IMR-90 (cell line): ENCODE results near the gene LSM12. TPM values are rescaled to one million over a fixed set of nuclear protein-coding genes. Genes with fewer than 3 reads are reported as not detected.
A peak's percentile ranks its signal among the peaks of the same experiment; 100 is the strongest.

Source experiments
- ATAC-seq: fragments of 200-7000 bp; cut with Tn5 transposase; 2 replicates; pipeline ENCODE4 v1.9.1; 2020; ENCODE audit warnings: low read depth, mild to moderate bottlenecking, moderate library complexity
- BruUV-seq: library from RNA; stranded (reverse); fragments of 400-500 nt; replicated peaks from 2 replicates; lab custom pipeline; 2021; lab: Mats Ljungman, UMichigan
- CTCF ChIA-PET: fragments of 300-600 bp; formaldehyde crosslinking; extraction: SDS; loops from one replicate; lab custom pipeline; 2021; ENCODE audit warnings: antibody characterized with exemption; lab: Yijun Ruan, JAX
- POLR2A ChIA-PET: fragments of 300-600 bp; sonication (Branson Sonifier 250); formaldehyde crosslinking; loops from one replicate; lab custom pipeline; 2022; ENCODE audit warnings: antibody characterized with exemption; ENCODE audit not compliant: unreplicated experiment; lab: Charles Lee
- DNase-seq: peaks from one replicate; pipeline ENCODE4 v3.0.0; 2013
- H2AFZ ChIP-seq: replicated peaks from 2 replicates; pipeline ENCODE3; 2013; ENCODE audit warnings: low read length, mild to moderate bottlenecking; ENCODE audit not compliant: poor library complexity
- H2AK5ac ChIP-seq: 2 replicates; pipeline ENCODE4 v1.6.1; 2013; ENCODE audit warnings: low read depth, low read length, inconsistent platforms
- H2AK9ac ChIP-seq: replicated peaks from 2 replicates; pipeline ENCODE3; 2013; ENCODE audit warnings: mild to moderate bottlenecking, low read depth, low read length, moderate library complexity; ENCODE audit not compliant: poor library complexity
- H2BK120ac ChIP-seq: 2 replicates; pipeline ENCODE4 v1.6.1; 2013; ENCODE audit warnings: low read depth, low read length, inconsistent platforms
- H2BK15ac ChIP-seq: 3 replicates; pipeline ENCODE4 v1.6.1; 2013; ENCODE audit warnings: low read depth, low read length, inconsistent platforms
- H2BK20ac ChIP-seq: 2 replicates; pipeline ENCODE4 v1.6.1; 2013; ENCODE audit warnings: low read depth, mild to moderate bottlenecking, inconsistent platforms, low read length, moderate library complexity
- H2BK5ac ChIP-seq: 2 replicates; pipeline ENCODE4 v1.6.1; 2013; ENCODE audit warnings: mild to moderate bottlenecking, low read depth, low read length, inconsistent platforms; ENCODE audit not compliant: poor library complexity, severe bottlenecking
- H3K14ac ChIP-seq: replicated peaks from 2 replicates; pipeline ENCODE4 v1.6.1; 2013; ENCODE audit warnings: low read depth, low read length, inconsistent platforms
- H3K18ac ChIP-seq: 2 replicates; pipeline ENCODE4 v1.6.1; 2013; ENCODE audit warnings: low read depth, low read length, control low read depth
- H3K23ac ChIP-seq: 2 replicates; pipeline ENCODE4 v1.6.1; 2013; ENCODE audit warnings: low read depth, low read length, inconsistent platforms
- H3K27ac ChIP-seq: 2 replicates; pipeline ENCODE4 v1.5.1; 2013; ENCODE audit warnings: mild to moderate bottlenecking, control low read depth, low read length; ENCODE audit not compliant: insufficient read depth
- H3K27me3 ChIP-seq: 2 replicates; pipeline ENCODE4 v1.6.1; 2013; ENCODE audit warnings: low read length; ENCODE audit not compliant: control insufficient read depth, insufficient read depth
- H3K36me3 ChIP-seq: 2 replicates; pipeline ENCODE4 v1.6.1; 2013; ENCODE audit warnings: low read length, mixed read lengths; ENCODE audit not compliant: control insufficient read depth, insufficient read depth
- H3K4ac ChIP-seq: 2 replicates; pipeline ENCODE4 v1.6.1; 2013; ENCODE audit warnings: low read depth, low read length, inconsistent platforms
- H3K4me1 ChIP-seq: 2 replicates; pipeline ENCODE4 v1.6.1; 2013; ENCODE audit warnings: low read length, mixed read lengths; ENCODE audit not compliant: control insufficient read depth, insufficient read depth
- H3K4me2 ChIP-seq: 2 replicates; pipeline ENCODE4 v1.6.1; 2013; ENCODE audit warnings: low read depth, mild to moderate bottlenecking, control low read depth, low read length, moderate library complexity
- H3K4me3 ChIP-seq: 2 replicates; pipeline ENCODE4 v1.5.1; 2013; ENCODE audit warnings: low read depth, mild to moderate bottlenecking, control low read depth, low read length, moderate library complexity; ENCODE audit not compliant: insufficient read depth
- H3K56ac ChIP-seq: 2 replicates; pipeline ENCODE4 v1.6.1; 2013; ENCODE audit warnings: low read length, inconsistent platforms; ENCODE audit not compliant: insufficient read depth; ENCODE audit errors: extremely low read depth
- H3K79me1 ChIP-seq, 2 experiments: 2 replicates each; pipeline ENCODE4 v1.6.1; 2013; ENCODE audit warnings: low read length in 2 of 2, inconsistent platforms in 1 of 2, low read depth in 1 of 2
- H3K9ac ChIP-seq: 2 replicates; pipeline ENCODE4 v1.6.1; 2013; ENCODE audit warnings: low read depth, low read length, control low read depth
- H3K9me1 ChIP-seq: 2 replicates; pipeline ENCODE4 v1.6.1; 2013; ENCODE audit warnings: low read length, inconsistent platforms; ENCODE audit not compliant: insufficient read depth
- H3K9me3 ChIP-seq: 2 replicates; pipeline ENCODE4 v1.6.1; 2013; ENCODE audit warnings: low read length; ENCODE audit not compliant: control insufficient read depth, insufficient read depth
- H4K20me1 ChIP-seq: 2 replicates; pipeline ENCODE4 v1.6.1; 2013; ENCODE audit warnings: low read length, inconsistent platforms; ENCODE audit not compliant: insufficient read depth
- H4K5ac ChIP-seq: 2 replicates; pipeline ENCODE4 v1.6.1; 2013; ENCODE audit warnings: mild to moderate bottlenecking, low read depth, low read length, control low read depth
- H4K8ac ChIP-seq, 2 experiments: 2 replicates each; pipeline ENCODE4 v1.6.1; 2013; ENCODE audit warnings: low read depth in 2 of 2, low read length in 2 of 2, control low read depth in 1 of 2, inconsistent platforms in 1 of 2
- H4K91ac ChIP-seq: 2 replicates; pipeline ENCODE4 v1.6.1; 2013; ENCODE audit warnings: low read depth, low read length, inconsistent platforms; ENCODE audit not compliant: insufficient read depth
- CEBPB ChIP-seq: IDR thresholded peaks from 2 replicates; pipeline ENCODE4 v1.6.1; 2012; ENCODE audit warnings: low read depth, low read length, improper control_type of control experiment
- CHD1 ChIP-seq: IDR thresholded peaks from 2 replicates; pipeline ENCODE4 v1.6.1; 2012; ENCODE audit warnings: low read depth, low read length, improper control_type of control experiment
- FOS ChIP-seq: fragments of 150-350 bp; IDR thresholded peaks from 2 replicates; pipeline ENCODE4 v1.6.1; 2016; ENCODE audit warnings: low read depth, low read length
- MAFK ChIP-seq: IDR thresholded peaks from 2 replicates; pipeline ENCODE4 v1.6.1; 2012; ENCODE audit warnings: low read depth, low read length, improper control_type of control experiment
- MAZ ChIP-seq: IDR thresholded peaks from 2 replicates; pipeline ENCODE4 v1.6.1; 2012; ENCODE audit warnings: low read depth, mild to moderate bottlenecking, low read length, improper control_type of control experiment, moderate library complexity, borderline replicate concordance
- MXI1 ChIP-seq: IDR thresholded peaks from 2 replicates; pipeline ENCODE4 v1.6.1; 2012; ENCODE audit warnings: low read depth, mild to moderate bottlenecking, low read length, moderate library complexity, borderline replicate concordance
- NFE2L2 ChIP-seq: fragments of 150-350 bp; IDR thresholded peaks from 2 replicates; pipeline ENCODE4 v1.6.1; 2016; ENCODE audit warnings: low read depth, mild to moderate bottlenecking, low read length
- POLR2A ChIP-seq: IDR thresholded peaks from 2 replicates; pipeline ENCODE4 v1.6.1; 2012; ENCODE audit warnings: mild to moderate bottlenecking, low read depth, low read length
- RAD21 ChIP-seq: IDR thresholded peaks from 2 replicates; pipeline ENCODE4 v1.6.1; 2012; ENCODE audit warnings: low read length, improper control_type of control experiment
- RCOR1 ChIP-seq: IDR thresholded peaks from 2 replicates; pipeline ENCODE4 v1.6.1; 2012; ENCODE audit warnings: mild to moderate bottlenecking, low read length, improper control_type of control experiment; ENCODE audit not compliant: insufficient replicate concordance
- RFX5 ChIP-seq: IDR thresholded peaks from 2 replicates; pipeline ENCODE4 v1.8.0; 2012; ENCODE audit warnings: low read depth, mild to moderate bottlenecking, low read length, moderate library complexity
- SMC3 ChIP-seq: fragments of 150-350 bp; IDR thresholded peaks from 2 replicates; pipeline ENCODE4 v1.6.1; 2016; ENCODE audit warnings: low read depth, mild to moderate bottlenecking, antibody characterized with exemption, low read length, moderate library complexity
- WGBS, 2 experiments: methylation state at CpG; one replicate each; pipeline versions ENCODE4 v1.1.5 to v1.1.7; 2013; ENCODE audit warnings: missing lambda C conversion rate in 2 of 2; ENCODE audit not compliant: insufficient read length in 1 of 2; ENCODE audit errors: extremely low coverage in 2 of 2; 5-methylcytosine and 5-hydroxymethylcytosine counted together
- dilution Hi-C: fragments of 300-500 bp; cut with HindIII; formaldehyde crosslinking; loops from one replicate; pipeline ENCODE4 v1.14.3; 2018; ENCODE audit warnings: low sequenced_read_pairs; ENCODE audit not compliant: unreplicated experiment
- in situ Hi-C: fragments of 300-500 bp; cut with MboI; formaldehyde crosslinking; loops from 3 replicates; pipeline ENCODE4 v1.14.3; 2019; ENCODE audit warnings: low sequenced_read_pairs, inconsistent platforms, mixed read lengths
- intact Hi-C: fragments of 100-400 bp; cut with micrococcal nuclease; formaldehyde crosslinking; loops from 2 replicates; pipeline ENCODE4 v1.10.0; 2022
- polyA plus RNA-seq, 3 experiments: library from polyadenylated mRNA; depleted of rRNA; stranded (reverse); fragments of >200 nt; gene quantifications; 2 replicates each; pipeline ENCODE4 v1.2.3, GENCODE V29; 2012; ENCODE audit warnings: low replicate concordance in 1 of 3
- total RNA-seq: library from RNA; depleted of rRNA; stranded (reverse); fragments of >200 nt; gene quantifications from 2 replicates; pipeline ENCODE4 v1.2.3, GENCODE V29; 2012
- TF ChIP-seq, protein P1 (sequence below): fragments of 150-350 bp; IDR thresholded peaks from 2 replicates; pipeline ENCODE4 v1.6.1; 2017; ENCODE audit warnings: mild to moderate bottlenecking, antibody characterized with exemption, low read length, low read depth
- TF ChIP-seq, protein P2 (sequence below): fragments of 150-350 bp; IDR thresholded peaks from 2 replicates; pipeline ENCODE4 v1.6.1; 2016; ENCODE audit warnings: low read depth, mild to moderate bottlenecking, low read length, moderate library complexity, borderline replicate concordance
- TF ChIP-seq, protein P3 (sequence below): conservative IDR thresholded peaks from 2 replicates; pipeline ENCODE4 v1.5.1; 2012; ENCODE audit warnings: mild to moderate bottlenecking, low read depth, low read length, improper control_type of control experiment

The LSM12 gene
- total and polyA plus RNA-seq, 2 of the 4 experiments (the other 2 are of a cell fraction): 38.0 to 41.0 TPM

DNA sequence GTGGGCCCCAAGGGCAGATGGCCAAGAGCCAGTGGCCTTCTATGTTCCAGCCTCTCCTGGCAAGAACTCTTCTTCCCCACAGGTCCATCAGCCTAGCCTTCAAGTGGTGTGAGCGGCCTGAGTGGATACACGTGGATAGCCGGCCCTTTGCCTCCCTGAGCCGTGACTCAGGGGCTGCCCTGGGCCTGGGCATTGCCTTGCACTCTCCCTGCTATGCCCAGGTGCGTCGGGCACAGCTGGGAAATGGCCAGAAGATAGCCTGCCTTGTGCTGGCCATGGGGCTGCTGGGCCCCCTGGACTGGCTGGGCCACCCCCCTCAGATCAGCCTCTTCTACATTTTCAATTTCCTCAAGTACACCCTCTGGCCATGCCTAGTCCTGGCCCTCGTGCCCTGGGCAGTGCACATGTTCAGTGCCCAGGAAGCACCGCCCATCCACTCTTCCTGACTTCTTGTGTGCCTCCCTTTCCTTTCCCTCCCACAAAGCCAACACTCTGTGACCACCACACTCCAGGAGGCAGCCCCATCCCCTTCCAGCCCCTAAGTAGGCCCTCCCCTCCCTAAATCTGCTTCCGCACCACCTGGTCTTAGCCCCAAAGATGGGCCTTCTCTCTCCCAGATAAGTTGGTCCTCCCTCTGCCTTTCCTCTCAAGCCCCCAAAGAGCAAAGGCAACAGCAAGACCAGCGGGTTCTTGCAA lies 9.3 kb upstream of the LSM12 start:
- Histone ChIP-seq H3K4me3 (no peak overlapping the region), H4K5ac (no peak overlapping the region), H3K4me1 (peaks cover 21% of the 10 kb centered on the region), H2AK9ac (no peak overlapping the region), H3K36me3 (peaks cover 46% of the 10 kb centered on the region), H4K91ac (no peak overlapping the region), H2AFZ (no peak overlapping the region), H3K79me1 (peaks cover 16 to 74% of the 10 kb centered on the region in 2 experiments), H3K23ac (no peak overlapping the region), H2BK120ac (no peak overlapping the region), H3K9ac (no peak overlapping the region), H3K4ac (no peak overlapping the region; the same call in 1 of the 2 replicates), H3K9me3 (no peaks in the 10 kb centered on the region), H3K56ac (no peak overlapping the region), H2AK5ac (no peak overlapping the region; the same call in 1 of the 2 replicates), H4K20me1 (0 out of 2 replicates have a peak, but pooled peaks cover 5% of the 10 kb centered on the region), H2BK5ac (no peak overlapping the region), H3K9me1 (peaks cover 3% of the 10 kb centered on the region; the same call in 1 of the 2 replicates), H2BK15ac (no peak overlapping the region), H3K18ac (no peak overlapping the region), H3K27ac (peak overlapping the region; percentile 87; the same call in 1 of the 2 replicates), H3K14ac (no peak overlapping the region), H4K8ac (no peak overlapping the region), H2BK20ac (no peak overlapping the region), H3K27me3 (no peaks in the 10 kb centered on the region), H3K4me2 (no peak overlapping the region)
- ChIA-PET CTCF (no interaction called here), POLR2A (no interaction called here)
- WGBS, 2 experiments: 96% methylated on average over 4 of the region's 10 CpGs; no CpG with 5 or more reads in 1 of the 2 experiments
- ATAC-seq (no peak), DNase-seq (no peak)
- intact Hi-C loops (no loop called here), in situ Hi-C loops (no loop called here), dilution Hi-C loops (no loop called here)
- no TSS peak for BruUV-seq
- TF ChIP-seq MAZ (no peak), CHD1 (no peak), SMC3 (no peak), RCOR1 (no peak), MAFK (no peak), POLR2A (no peak), CEBPB (no peak), MXI1 (no peak), RFX5 (no peak), NFE2L2 (no peak), RAD21 (no peak), FOS (no peak)
- TF ChIP-seq, protein P1, sequence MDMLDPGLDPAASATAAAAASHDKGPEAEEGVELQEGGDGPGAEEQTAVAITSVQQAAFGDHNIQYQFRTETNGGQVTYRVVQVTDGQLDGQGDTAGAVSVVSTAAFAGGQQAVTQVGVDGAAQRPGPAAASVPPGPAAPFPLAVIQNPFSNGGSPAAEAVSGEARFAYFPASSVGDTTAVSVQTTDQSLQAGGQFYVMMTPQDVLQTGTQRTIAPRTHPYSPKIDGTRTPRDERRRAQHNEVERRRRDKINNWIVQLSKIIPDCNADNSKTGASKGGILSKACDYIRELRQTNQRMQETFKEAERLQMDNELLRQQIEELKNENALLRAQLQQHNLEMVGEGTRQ: no peak
- TF ChIP-seq, protein P2, sequence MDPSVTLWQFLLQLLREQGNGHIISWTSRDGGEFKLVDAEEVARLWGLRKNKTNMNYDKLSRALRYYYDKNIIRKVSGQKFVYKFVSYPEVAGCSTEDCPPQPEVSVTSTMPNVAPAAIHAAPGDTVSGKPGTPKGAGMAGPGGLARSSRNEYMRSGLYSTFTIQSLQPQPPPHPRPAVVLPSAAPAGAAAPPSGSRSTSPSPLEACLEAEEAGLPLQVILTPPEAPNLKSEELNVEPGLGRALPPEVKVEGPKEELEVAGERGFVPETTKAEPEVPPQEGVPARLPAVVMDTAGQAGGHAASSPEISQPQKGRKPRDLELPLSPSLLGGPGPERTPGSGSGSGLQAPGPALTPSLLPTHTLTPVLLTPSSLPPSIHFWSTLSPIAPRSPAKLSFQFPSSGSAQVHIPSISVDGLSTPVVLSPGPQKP: no peak
- TF ChIP-seq, protein P3, sequence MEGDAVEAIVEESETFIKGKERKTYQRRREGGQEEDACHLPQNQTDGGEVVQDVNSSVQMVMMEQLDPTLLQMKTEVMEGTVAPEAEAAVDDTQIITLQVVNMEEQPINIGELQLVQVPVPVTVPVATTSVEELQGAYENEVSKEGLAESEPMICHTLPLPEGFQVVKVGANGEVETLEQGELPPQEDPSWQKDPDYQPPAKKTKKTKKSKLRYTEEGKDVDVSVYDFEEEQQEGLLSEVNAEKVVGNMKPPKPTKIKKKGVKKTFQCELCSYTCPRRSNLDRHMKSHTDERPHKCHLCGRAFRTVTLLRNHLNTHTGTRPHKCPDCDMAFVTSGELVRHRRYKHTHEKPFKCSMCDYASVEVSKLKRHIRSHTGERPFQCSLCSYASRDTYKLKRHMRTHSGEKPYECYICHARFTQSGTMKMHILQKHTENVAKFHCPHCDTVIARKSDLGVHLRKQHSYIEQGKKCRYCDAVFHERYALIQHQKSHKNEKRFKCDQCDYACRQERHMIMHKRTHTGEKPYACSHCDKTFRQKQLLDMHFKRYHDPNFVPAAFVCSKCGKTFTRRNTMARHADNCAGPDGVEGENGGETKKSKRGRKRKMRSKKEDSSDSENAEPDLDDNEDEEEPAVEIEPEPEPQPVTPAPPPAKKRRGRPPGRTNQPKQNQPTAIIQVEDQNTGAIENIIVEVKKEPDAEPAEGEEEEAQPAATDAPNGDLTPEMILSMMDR: no peak
